Endothelial cell (in vitro differentiated cells): ENCODE data around the gene RNU4-1. TPM values are rescaled to one million over a fixed set of nuclear protein-coding genes. Genes with fewer than 3 reads are reported as not detected.

ENCODE experiments used
- DNase-seq: peaks from one replicate; pipeline ENCODE4 v3.0.0; 2021; ENCODE audit warnings: low spot score
- H3K27ac Mint-ChIP-seq: one replicate; pipeline ENCODE4 v1.8.0; 2021; ENCODE audit warnings: mixed read lengths, inconsistent platforms; ENCODE audit not compliant: unreplicated experiment
- H3K27me3 Mint-ChIP-seq: one replicate; pipeline ENCODE4 v1.8.0; 2021; ENCODE audit warnings: mild to moderate bottlenecking, moderate library complexity, mixed read lengths, inconsistent platforms; ENCODE audit not compliant: unreplicated experiment
- H3K36me3 Mint-ChIP-seq: one replicate; pipeline ENCODE4 v1.8.0; 2021; ENCODE audit warnings: mild to moderate bottlenecking, low read depth, mixed read lengths, inconsistent platforms; ENCODE audit not compliant: unreplicated experiment
- H3K4me1 Mint-ChIP-seq: one replicate; pipeline ENCODE4 v1.8.0; 2021; ENCODE audit warnings: mild to moderate bottlenecking, mixed read lengths, inconsistent platforms; ENCODE audit not compliant: unreplicated experiment
- H3K4me3 Mint-ChIP-seq: one replicate; pipeline ENCODE4 v1.8.0; 2021; ENCODE audit warnings: mild to moderate bottlenecking, mixed read lengths, inconsistent platforms; ENCODE audit not compliant: unreplicated experiment
- H3K9me3 Mint-ChIP-seq: one replicate; pipeline ENCODE4 v1.8.0; 2021; ENCODE audit warnings: mixed read lengths, inconsistent platforms; ENCODE audit not compliant: unreplicated experiment
- total RNA-seq: library from RNA; stranded (reverse); fragmentation: NEBNext Ultra II Directional; extraction: Animal tissue kit (Norgen Biotek cat#: 25700); gene quantifications from one replicate; pipeline ENCODE4 v1.2.1, GENCODE V29; 2021; ENCODE audit not compliant: unreplicated experiment
- TF ChIP-seq, protein P1 (sequence below): fragments of 200-600 bp; sonication (generic); IDR thresholded peaks from one replicate; pipeline ENCODE4 v1.5.0; 2021; ENCODE audit warnings: antibody characterized with exemption; ENCODE audit not compliant: unreplicated experiment

The RNU4-1 gene
- total RNA-seq, 1 donor from 2014 or later: 6,066 TPM

DNA sequence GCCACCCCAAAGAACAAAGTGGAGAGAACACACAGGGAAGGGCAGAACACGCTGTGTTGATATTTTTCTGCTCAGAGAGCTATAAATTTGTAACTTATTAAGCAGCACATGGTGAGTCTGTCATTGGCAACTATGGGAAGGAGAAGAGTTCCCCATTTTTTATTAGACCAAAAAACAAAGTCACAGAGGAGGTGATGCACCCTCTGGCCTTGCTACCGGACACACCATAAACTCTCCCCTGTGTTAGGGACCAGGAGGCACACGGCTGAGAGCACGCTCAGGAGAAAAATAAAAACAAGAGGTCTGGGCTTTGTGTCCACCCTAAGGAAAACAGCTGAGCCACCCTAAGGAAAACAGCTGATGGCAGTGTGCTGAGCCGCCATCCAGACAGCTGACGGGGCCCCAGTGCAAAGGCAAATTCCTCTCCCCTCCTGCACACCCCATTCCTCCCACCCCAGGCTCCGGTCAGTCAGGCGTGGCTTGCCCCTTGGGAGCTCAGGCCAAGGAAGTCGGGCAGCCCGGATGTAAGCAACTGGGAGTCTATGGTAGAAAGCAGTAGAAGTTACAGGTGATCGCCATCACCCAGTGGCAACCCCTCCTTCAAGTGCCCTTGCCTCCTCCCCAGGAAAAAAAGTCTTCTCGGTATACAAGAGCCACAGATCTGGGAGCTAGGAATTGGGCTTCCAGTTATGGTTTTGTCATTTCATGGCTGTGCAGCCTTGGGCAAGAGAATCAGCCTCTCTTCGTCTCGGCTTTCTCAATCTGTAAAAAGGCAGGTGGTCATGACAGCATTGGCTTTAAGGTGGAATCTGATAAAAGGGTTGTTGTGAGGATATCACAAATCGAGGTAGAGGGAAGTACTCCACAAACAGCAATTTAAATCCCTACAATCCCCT is 29.9 kb downstream of the RNU4-1 start:
- H3K27me3 Mint-ChIP-seq: peaks cover 9% of the 10 kb centered on the region
- H3K4me3 Mint-ChIP-seq: peak overlapping the region; percentile 100
- H3K27ac Mint-ChIP-seq: peak overlapping the region; percentile 68
- peaks cover 76% of the 10 kb centered on the region for H3K4me1 Mint-ChIP-seq
- TF ChIP-seq, protein P1, sequence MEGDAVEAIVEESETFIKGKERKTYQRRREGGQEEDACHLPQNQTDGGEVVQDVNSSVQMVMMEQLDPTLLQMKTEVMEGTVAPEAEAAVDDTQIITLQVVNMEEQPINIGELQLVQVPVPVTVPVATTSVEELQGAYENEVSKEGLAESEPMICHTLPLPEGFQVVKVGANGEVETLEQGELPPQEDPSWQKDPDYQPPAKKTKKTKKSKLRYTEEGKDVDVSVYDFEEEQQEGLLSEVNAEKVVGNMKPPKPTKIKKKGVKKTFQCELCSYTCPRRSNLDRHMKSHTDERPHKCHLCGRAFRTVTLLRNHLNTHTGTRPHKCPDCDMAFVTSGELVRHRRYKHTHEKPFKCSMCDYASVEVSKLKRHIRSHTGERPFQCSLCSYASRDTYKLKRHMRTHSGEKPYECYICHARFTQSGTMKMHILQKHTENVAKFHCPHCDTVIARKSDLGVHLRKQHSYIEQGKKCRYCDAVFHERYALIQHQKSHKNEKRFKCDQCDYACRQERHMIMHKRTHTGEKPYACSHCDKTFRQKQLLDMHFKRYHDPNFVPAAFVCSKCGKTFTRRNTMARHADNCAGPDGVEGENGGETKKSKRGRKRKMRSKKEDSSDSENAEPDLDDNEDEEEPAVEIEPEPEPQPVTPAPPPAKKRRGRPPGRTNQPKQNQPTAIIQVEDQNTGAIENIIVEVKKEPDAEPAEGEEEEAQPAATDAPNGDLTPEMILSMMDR: no peak
- H3K36me3 Mint-ChIP-seq: peaks cover 9% of the 10 kb centered on the region
- no peak for DNase-seq
- H3K9me3 Mint-ChIP-seq: no peaks in the 10 kb centered on the region

DNA sequence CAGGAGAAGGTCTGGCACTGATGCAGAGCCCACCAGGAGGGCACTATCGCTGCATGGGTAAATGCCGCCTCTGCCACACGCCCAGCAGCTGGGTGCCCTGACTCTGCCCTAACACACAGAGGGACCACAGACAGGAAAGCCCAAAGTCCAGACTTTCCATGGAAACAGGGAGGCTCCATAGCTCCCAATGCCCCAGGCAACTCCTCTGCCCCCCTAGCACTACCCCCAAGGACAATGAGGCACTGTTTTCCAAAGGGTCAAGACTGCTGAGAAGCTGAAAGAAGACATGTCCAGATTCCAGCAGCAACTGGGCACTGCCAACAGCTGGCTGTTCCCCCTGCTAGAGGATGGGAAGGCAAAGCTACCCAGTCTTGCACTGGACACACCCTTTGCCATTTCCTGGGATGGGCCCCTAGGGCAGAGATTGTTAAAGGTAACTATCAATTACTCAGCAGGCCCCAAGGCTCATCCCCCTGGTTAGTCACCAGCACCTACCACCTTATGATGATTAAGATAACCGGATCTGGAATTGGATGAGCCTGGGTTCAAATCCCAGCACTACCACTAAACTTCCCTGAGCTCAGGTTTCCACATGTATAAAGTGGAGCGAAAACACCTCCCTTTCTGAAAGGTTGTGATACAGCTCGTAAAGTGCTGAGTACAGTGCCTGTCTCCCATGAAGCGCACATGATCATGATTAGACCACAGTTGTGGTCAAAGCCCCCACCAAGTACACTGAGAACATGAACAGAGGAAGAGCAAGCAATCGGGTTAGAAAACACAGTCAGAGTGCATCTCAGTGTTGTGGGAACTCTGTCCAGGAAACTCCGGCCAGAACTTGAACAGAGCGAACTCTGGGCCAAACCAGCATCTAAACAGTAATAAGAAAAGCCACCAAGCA is 30.8 kb downstream of the RNU4-1 start:
- no peaks in the 10 kb centered on the region for H3K9me3 Mint-ChIP-seq
- H3K36me3 Mint-ChIP-seq: peaks cover 9% of the 10 kb centered on the region
- TF ChIP-seq, protein P1: no peak
- DNase-seq: no peak
- H3K4me3 Mint-ChIP-seq: peak overlapping the region; percentile 100
- peaks cover 77% of the 10 kb centered on the region for H3K4me1 Mint-ChIP-seq
- H3K27ac Mint-ChIP-seq: peak overlapping the region; percentile 65
- H3K27me3 Mint-ChIP-seq: peaks cover 9% of the 10 kb centered on the region

DNA sequence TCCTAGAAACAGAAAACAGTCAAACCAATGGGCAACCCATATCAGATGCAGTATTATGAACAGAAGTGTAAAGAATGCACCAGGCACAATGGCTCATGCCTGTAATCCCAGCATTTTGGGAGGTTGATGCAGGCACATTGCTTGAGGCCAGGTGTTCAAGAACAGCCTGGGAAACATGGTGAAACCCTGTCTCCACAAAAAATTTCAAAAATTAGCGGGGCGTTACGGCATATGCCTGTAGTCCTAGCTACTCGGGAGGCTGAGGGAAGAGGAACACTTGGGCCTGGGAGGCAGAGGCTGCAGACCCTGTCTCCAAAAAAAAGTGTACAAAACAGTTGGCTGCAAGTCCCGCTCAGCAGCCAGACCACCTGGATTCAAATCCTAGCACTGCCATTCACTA is 32.4 kb downstream of the RNU4-1 start:
- H3K36me3 Mint-ChIP-seq: peaks cover 12% of the 10 kb centered on the region
- H3K27ac Mint-ChIP-seq: peak overlapping the region; percentile 59
- no peak for DNase-seq
- TF ChIP-seq, protein P1: no peak
- no peaks in the 10 kb centered on the region for H3K9me3 Mint-ChIP-seq
- H3K4me1 Mint-ChIP-seq: peaks cover 84% of the 10 kb centered on the region
- peak overlapping the region; percentile 27 for H3K4me3 Mint-ChIP-seq
- H3K27me3 Mint-ChIP-seq: peaks cover 6% of the 10 kb centered on the region

DNA sequence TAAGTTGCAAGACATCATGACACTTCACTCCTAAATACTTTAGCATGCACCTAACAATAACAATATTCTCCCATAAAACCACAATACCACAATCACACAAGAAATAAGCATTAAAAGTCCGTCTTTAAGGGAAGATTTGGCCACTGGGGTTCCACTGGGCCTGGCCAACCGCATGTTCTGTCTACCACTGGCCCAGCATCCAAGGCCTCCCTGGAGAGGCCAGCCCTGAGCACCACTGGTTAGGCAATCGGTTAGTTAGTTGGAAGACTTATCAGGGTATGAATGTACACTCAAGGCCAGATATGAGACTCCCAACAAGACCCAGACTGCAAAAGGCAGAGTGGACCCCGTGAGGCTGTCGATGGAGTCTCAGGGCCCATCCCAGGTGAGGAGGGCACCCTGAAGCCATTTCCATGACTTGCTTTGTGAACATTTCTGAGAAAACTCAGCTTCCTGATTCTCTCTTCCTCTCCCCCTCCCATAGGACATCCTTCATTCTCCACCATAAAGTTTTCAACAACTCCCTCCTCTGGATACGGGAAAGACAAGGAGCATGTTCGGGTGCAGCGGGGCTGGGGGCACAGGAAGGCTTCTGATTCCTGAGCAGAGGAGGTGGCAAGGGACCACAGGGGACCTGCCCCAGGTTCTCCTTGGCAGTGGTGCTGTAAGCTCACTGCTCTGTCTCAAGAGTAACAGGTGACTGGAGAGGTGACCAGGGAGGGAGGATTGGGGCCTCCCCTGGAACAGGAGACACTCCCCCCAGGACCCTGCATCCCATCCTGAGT is 33.4 kb downstream of the RNU4-1 start:
- peaks cover 85% of the 10 kb centered on the region for H3K4me1 Mint-ChIP-seq
- H3K36me3 Mint-ChIP-seq: peaks cover 15% of the 10 kb centered on the region
- no peak for DNase-seq
- H3K27ac Mint-ChIP-seq: peak overlapping the region; percentile 58
- TF ChIP-seq, protein P1: no peak
- no peaks in the 10 kb centered on the region for H3K9me3 Mint-ChIP-seq
- H3K4me3 Mint-ChIP-seq: peak overlapping the region; percentile 43
- peaks cover 4% of the 10 kb centered on the region for H3K27me3 Mint-ChIP-seq
